Measurements from ENCODE around the gene NRXN2. TPM values are rescaled to one million over a fixed set of nuclear protein-coding genes. Genes with fewer than 3 reads are reported as not detected.

The NRXN2 gene
- total and polyA plus RNA-seq, 10 of the 15 experiments (the other 5 are each of a cell fraction or from before 2014, with no cell fraction given): 0.03 to 1.4 (median 0.23) TPM

DNA sequence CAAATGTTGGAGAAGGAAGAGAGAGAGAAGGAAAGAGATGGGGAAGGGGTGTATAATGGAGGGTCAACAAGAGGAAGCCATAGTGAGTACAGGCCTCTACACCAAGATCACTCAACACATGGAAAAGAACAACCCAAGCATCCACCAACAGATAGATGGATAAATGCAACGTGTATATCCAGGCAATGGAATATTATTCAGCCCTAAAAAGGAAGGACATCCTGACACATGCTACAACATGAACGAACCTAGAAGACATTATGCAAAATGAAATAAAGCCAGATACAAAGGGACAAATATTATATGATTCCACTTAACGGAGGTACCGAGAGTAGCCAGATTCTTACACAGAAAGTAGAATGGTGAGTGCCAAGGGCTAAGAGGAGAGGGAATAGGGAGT, 59.3 kb downstream of the NRXN2 start:
- in situ Hi-C loops (cut with MboI) (no loop called here), intact Hi-C loops (cut with micrococcal nuclease; ENCODE audit: unreplicated experiment) (no loop called here)
- no peak overlapping the region for H3K27ac ChIP-seq (ENCODE audit: control insufficient read depth, insufficient read depth)
- no peaks in the 10 kb centered on the region for H3K9me3 ChIP-seq (replicated peaks; ENCODE audit: control insufficient read depth, insufficient read depth, low read length)
- no TSS peak for BruUV-seq (replicated peaks)
- no peak overlapping the region for H2AFZ ChIP-seq (ENCODE audit: control insufficient read depth, low read depth, low read length)
- H3K9ac ChIP-seq (ENCODE audit: control insufficient read depth, insufficient read depth, low read length): no peak overlapping the region
- SMC1A ChIA-PET (ENCODE audit: uncharacterized antibody, unreplicated experiment): no interaction called here
- ATAC-seq: no peak
- no peak overlapping the region for H3K4me2 ChIP-seq (ENCODE audit: control insufficient read depth, insufficient read depth)
- WGBS (ENCODE audit: insufficient coverage, insufficient replicate concordance, low lambda C conversion rate, missing lambda C conversion rate): 62% methylated on average over 4 of the region's 4 CpGs
- no peaks in the 10 kb centered on the region for H3K79me2 ChIP-seq (ENCODE audit: control insufficient read depth, insufficient read depth, low read length)
- no peak overlapping the region for H3K4me3 ChIP-seq
- FAIRE-seq: no peak
- POLR2A ChIA-PET: no interaction called here
- CTCF ChIA-PET: interaction anchor here (0.7 to 4.6 kb wide), 3 partner anchors 12 to 28 kb away, joined by 3 to 21 read pairs (median 3); no protein-coding TSS in a partner anchor
- RAD21 ChIA-PET (ENCODE audit: unreplicated experiment): no interaction called here
- no peaks in the 10 kb centered on the region for H3K4me1 ChIP-seq (ENCODE audit: control insufficient read depth, insufficient read depth, low read length)
- peaks cover 0 to 1% of the 10 kb centered on the region in 2 experiments; a peak in 2 of 4 replicates for H3K27me3 ChIP-seq (replicated peaks in 1 of 2; ENCODE audit: control insufficient read depth in 2 of 2, insufficient read depth in 2 of 2, low read length in 1 of 2)
- DNase-seq (ENCODE audit: low read depth, low spot score): no peak
- H4K20me1 ChIP-seq (ENCODE audit: control insufficient read depth, insufficient read depth): no peaks in the 10 kb centered on the region
- no peaks in the 10 kb centered on the region for H3K36me3 ChIP-seq (ENCODE audit: control insufficient read depth in 2 of 2, insufficient read depth in 2 of 2, low read length in 1 of 2)
- TF ChIP-seq, protein P1, sequence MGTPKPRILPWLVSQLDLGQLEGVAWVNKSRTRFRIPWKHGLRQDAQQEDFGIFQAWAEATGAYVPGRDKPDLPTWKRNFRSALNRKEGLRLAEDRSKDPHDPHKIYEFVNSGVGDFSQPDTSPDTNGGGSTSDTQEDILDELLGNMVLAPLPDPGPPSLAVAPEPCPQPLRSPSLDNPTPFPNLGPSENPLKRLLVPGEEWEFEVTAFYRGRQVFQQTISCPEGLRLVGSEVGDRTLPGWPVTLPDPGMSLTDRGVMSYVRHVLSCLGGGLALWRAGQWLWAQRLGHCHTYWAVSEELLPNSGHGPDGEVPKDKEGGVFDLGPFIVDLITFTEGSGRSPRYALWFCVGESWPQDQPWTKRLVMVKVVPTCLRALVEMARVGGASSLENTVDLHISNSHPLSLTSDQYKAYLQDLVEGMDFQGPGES (IDR thresholded peaks at IDR 0.05): no peak
- TF ChIP-seq HDAC6 (IDR thresholded peaks at IDR 0.05; ENCODE audit: unreplicated experiment) (no peak), CBX3 (IDR thresholded peaks at IDR 0.05; ENCODE audit: borderline replicate concordance, low read depth) (no peak), NR2F1 (conservative IDR thresholded peaks at IDR 0.05) (no peak)
- TF ChIP-seq, protein P2, sequence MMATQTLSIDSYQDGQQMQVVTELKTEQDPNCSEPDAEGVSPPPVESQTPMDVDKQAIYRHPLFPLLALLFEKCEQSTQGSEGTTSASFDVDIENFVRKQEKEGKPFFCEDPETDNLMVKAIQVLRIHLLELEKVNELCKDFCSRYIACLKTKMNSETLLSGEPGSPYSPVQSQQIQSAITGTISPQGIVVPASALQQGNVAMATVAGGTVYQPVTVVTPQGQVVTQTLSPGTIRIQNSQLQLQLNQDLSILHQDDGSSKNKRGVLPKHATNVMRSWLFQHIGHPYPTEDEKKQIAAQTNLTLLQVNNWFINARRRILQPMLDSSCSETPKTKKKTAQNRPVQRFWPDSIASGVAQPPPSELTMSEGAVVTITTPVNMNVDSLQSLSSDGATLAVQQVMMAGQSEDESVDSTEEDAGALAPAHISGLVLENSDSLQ (IDR thresholded peaks at IDR 0.05): no peak

DNA sequence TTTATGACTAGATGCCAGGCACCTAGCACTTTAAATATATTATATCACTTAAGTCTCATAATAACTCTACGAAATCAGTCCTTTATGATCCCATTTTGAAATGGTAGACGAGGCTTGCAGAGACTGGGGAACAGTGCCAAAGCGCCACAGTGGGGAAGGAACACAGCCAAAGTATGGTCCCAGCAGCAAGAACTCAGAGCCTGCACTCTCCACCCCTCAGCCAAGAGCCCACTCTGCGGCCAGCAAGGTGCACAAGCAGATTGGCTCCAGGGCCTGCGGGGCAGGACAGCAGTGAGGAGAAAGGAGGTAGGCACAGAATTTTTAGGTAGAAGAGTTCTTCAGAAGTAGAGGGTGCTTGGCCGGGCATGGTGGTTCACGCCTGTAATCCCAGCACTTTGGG, 61.4 kb downstream of the NRXN2 start:
- DNase-seq (ENCODE audit: low read depth, low spot score) (no peak), FAIRE-seq (no peak), ATAC-seq (no peak)
- Histone ChIP-seq H3K9me3 (replicated peaks; ENCODE audit: control insufficient read depth, insufficient read depth, low read length) (no peaks in the 10 kb centered on the region), H3K79me2 (ENCODE audit: control insufficient read depth, insufficient read depth, low read length) (no peaks in the 10 kb centered on the region), H3K36me3 (ENCODE audit: control insufficient read depth in 2 of 2, insufficient read depth in 2 of 2, low read length in 1 of 2) (no peaks in the 10 kb centered on the region), H3K4me1 (ENCODE audit: control insufficient read depth, insufficient read depth, low read length) (no peaks in the 10 kb centered on the region), H3K4me3 (no peak overlapping the region), H3K27ac (ENCODE audit: control insufficient read depth, insufficient read depth) (no peak overlapping the region), H3K4me2 (ENCODE audit: control insufficient read depth, insufficient read depth) (no peak overlapping the region), H3K9ac (ENCODE audit: control insufficient read depth, insufficient read depth, low read length) (no peak overlapping the region), H3K27me3 (replicated peaks in 1 of 2; ENCODE audit: control insufficient read depth in 2 of 2, insufficient read depth in 2 of 2, low read length in 1 of 2) (no peaks in the 10 kb centered on the region), H2AFZ (ENCODE audit: control insufficient read depth, low read depth, low read length) (no peak overlapping the region), H4K20me1 (ENCODE audit: control insufficient read depth, insufficient read depth) (no peaks in the 10 kb centered on the region)
- in situ Hi-C loops (cut with MboI) (no loop called here), intact Hi-C loops (cut with micrococcal nuclease; ENCODE audit: unreplicated experiment) (no loop called here)
- ChIA-PET SMC1A (ENCODE audit: uncharacterized antibody, unreplicated experiment) (interaction anchor here (1.0 kb wide), 1 partner anchor 9 kb away, joined by 5 read pairs; no protein-coding TSS in a partner anchor), RAD21 (ENCODE audit: unreplicated experiment) (interaction anchor here (0.8 kb wide), 1 partner anchor 18 kb away, joined by 3 read pairs; no protein-coding TSS in a partner anchor), POLR2A (no interaction called here), CTCF (interaction anchor here (2.9 to 4.6 kb wide), 2 partner anchors 10 to 27 kb away, joined by 20 to 21 read pairs; no protein-coding TSS in a partner anchor)
- WGBS (ENCODE audit: insufficient coverage, insufficient replicate concordance, low lambda C conversion rate, missing lambda C conversion rate): 36% methylated on average over 7 of the region's 7 CpGs
- no TSS peak for BruUV-seq (replicated peaks)
- no peak for TF ChIP-seq SPI1 (IDR thresholded peaks at IDR 0.05; ENCODE audit: borderline replicate concordance, insufficient read depth, low read depth, low read length)
- TF ChIP-seq, protein P3, sequence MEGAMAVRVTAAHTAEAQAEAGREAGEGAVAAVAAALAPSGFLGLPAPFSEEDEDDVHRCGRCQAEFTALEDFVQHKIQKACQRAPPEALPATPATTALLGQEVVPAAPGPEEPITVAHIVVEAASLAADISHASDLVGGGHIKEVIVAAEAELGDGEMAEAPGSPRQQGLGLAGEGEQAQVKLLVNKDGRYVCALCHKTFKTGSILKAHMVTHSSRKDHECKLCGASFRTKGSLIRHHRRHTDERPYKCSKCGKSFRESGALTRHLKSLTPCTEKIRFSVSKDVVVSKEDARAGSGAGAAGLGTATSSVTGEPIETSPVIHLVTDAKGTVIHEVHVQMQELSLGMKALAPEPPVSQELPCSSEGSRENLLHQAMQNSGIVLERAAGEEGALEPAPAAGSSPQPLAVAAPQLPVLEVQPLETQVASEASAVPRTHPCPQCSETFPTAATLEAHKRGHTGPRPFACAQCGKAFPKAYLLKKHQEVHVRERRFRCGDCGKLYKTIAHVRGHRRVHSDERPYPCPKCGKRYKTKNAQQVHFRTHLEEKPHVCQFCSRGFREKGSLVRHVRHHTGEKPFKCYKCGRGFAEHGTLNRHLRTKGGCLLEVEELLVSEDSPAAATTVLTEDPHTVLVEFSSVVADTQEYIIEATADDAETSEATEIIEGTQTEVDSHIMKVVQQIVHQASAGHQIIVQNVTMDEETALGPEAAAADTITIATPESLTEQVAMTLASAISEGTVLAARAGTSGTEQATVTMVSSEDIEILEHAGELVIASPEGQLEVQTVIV (IDR thresholded peaks at IDR 0.05; ENCODE audit: borderline replicate concordance, partially characterized antibody): no peak
- TF ChIP-seq, protein P4, sequence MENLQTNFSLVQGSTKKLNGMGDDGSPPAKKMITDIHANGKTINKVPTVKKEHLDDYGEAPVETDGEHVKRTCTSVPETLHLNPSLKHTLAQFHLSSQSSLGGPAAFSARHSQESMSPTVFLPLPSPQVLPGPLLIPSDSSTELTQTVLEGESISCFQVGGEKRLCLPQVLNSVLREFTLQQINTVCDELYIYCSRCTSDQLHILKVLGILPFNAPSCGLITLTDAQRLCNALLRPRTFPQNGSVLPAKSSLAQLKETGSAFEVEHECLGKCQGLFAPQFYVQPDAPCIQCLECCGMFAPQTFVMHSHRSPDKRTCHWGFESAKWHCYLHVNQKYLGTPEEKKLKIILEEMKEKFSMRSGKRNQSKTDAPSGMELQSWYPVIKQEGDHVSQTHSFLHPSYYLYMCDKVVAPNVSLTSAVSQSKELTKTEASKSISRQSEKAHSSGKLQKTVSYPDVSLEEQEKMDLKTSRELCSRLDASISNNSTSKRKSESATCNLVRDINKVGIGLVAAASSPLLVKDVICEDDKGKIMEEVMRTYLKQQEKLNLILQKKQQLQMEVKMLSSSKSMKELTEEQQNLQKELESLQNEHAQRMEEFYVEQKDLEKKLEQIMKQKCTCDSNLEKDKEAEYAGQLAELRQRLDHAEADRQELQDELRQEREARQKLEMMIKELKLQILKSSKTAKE (IDR thresholded peaks at IDR 0.05; ENCODE audit: low read depth, poor library complexity, severe bottlenecking): no peak
